MM.1S (cell line): ENCODE data around the gene PCBP2.
"Not testable (repeated sequence)": the region's sequence is repeated elsewhere in the genome, so short reads cannot be mapped to it uniquely, and the experiment has no call there.

Experiments
- CTCF ChIP-seq: fragments of 300-600 bp; sonication (generic); IDR thresholded peaks from 2 replicates; pipeline ENCODE4 v1.5.1; 2016; ENCODE audit warnings: antibody characterized with exemption, low read length, mixed read lengths
- EZH2 ChIP-seq: fragments of 300-600 bp; sonication (generic); optimal IDR thresholded peaks from 2 replicates; pipeline ENCODE3; 2017; ENCODE audit warnings: low read depth, mild to moderate bottlenecking, antibody characterized with exemption, low read length, mixed read lengths

DNA sequence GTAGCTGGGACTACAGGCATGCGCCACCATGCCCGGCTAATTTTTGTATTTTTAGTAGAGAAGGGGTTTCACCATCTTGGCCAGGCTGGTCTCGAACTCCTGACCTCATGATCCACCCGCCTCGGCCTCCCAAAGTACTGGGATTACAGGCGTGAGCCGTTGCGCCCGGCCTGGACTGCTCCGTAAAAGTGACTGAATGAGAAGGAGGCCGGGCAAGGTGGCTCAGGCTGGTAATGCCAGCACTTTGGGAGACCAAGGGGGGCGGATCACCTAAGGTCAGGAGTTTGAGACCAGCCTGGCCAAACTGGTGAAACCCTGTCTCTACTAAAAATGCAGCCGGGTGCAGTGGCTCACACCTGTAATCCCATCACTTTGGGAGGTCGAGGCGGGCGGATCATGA, 49.6 kb upstream of the PCBP2 start:
- not testable (repeated sequence) for TF ChIP-seq CTCF, EZH2
